ENCODE data around the gene MFAP4. TPM values are rescaled to one million over a fixed set of nuclear protein-coding genes. Genes with fewer than 3 reads are reported as not detected.

Gene MFAP4
- total and polyA plus RNA-seq, 3 experiments from 2014 or later, result not detected

DNA sequence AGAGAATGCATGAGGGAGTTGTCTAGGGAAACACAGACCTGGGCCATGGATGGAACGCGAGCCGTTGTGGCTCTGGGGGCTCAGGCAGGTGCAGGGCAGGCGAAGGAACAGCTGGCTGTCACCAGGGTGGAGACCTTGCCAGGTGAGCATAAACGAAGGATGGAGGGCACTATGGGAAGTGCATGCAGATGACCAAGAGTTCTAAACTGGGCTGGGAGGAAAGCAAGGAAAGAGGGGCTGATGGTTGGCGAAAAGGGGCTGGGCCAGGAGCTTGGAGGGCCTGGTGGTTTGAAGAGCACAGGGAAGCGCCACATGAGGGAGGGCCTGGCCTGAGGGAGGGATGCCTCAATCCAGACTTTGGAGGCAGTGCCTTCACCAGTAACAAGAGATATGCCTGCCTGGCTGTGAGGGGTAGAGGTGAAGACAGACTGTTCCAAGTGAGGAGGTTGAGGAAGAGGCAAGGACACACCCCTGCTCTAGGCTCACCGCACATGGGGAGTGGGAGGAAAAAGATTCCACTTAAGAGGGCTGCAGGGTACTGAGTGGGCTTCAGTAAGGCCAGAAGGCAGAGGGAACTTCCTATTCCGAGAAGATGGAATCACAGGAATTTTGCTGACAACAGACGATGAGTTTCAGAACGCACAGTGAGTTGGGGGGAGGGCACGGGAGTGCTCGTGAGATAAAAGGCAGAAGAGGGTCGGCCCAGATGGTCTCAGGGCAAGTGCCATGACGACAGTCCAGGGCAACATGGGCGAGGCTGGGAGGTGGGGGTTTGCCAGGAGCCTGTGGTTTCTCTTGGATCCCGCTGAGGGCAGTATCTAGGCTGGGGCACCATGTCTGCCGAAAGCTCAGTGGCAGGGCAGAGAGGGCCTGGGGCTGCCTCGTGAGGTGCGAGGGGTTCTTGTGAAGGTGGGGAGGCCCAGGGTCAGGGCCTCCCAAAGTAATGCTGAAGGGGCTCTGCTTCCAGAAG lies 45.1 kb downstream of the MFAP4 start:
- CTCF ChIA-PET, result interaction anchor here (0.9 kb wide), 1 partner anchor 21 kb away, joined by 3 read pairs; the partner anchor contains the start of gene B9D1
- peak overlapping the region in 1 of 7 donors; percentile 9 for H3K4me3 Mint-ChIP-seq
- H3K27me3 Mint-ChIP-seq, result peaks cover 6 to 7% of the 10 kb centered on the region in 2 donors

DNA sequence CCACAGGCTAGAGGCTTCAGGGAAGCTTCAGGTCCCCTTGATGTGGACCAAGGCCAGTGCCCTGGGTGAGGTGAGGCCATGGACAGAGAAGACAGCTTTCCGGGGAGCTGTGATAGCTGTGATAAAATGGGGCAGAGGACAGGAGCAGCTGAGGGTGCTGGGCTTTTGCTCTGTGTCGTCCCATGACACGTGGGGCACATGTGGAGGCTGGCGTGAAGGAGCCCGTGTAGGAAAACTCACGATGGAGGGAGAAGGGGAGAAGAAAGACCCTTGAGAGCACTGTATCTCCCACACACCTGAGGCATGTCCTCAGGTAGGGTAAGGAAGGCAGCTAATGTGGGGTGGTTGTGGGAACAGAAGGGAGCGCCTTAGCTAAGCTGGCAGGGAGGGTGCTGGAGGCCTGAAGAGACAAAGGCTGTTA lies 45.8 kb downstream of the MFAP4 start:
- Histone ChIP-seq H3K4me3 (ENCODE audit: low read length) (no peak overlapping the region), H3K36me3 (ENCODE audit: insufficient read depth, low read length) (no peaks in the 10 kb centered on the region), H3K4me1 (ENCODE audit: insufficient read depth, low read length) (no peaks in the 10 kb centered on the region), H3K27ac (ENCODE audit: low read depth, low read length) (no peak overlapping the region), H3K27me3 (ENCODE audit: insufficient read depth, low read length, poor library complexity, severe bottlenecking) (no peaks in the 10 kb centered on the region), H3K9me3 (ENCODE audit: low read length) (no peaks in the 10 kb centered on the region)
- no peaks in the 10 kb centered on the region for H3K4me1 Mint-ChIP-seq
- CTCF ChIA-PET, result no interaction called here
- DNase-seq, result no peak
- H3K9me3 Mint-ChIP-seq, result no peaks in the 10 kb centered on the region
- POLR2A ChIA-PET, result no interaction called here
- H3K27me3 Mint-ChIP-seq, result peaks cover 7% of the 10 kb centered on the region in 2 donors
- H3K27ac Mint-ChIP-seq, result no peak overlapping the region
- H3K4me3 Mint-ChIP-seq, result no peak overlapping the region
- H3K36me3 Mint-ChIP-seq, result peaks cover 0 to 2% (median 0%) of the 10 kb centered on the region in 3 donors

More for the DNA sequence above, 45.1 kb downstream of the MFAP4 start:
- no peak for DNase-seq
- no peak overlapping the region for H3K27ac ChIP-seq (ENCODE audit: low read depth, low read length)
- H3K4me1 Mint-ChIP-seq, result no peaks in the 10 kb centered on the region
- no peaks in the 10 kb centered on the region for H3K27me3 ChIP-seq (ENCODE audit: insufficient read depth, low read length, poor library complexity, severe bottlenecking)
- H3K9me3 ChIP-seq (ENCODE audit: low read length), result no peaks in the 10 kb centered on the region
- POLR2A ChIA-PET, result no interaction called here
- H3K36me3 ChIP-seq (ENCODE audit: insufficient read depth, low read length), result no peaks in the 10 kb centered on the region
- peaks cover 0 to 2% (median 0%) of the 10 kb centered on the region in 3 donors for H3K36me3 Mint-ChIP-seq
- H3K4me3 ChIP-seq (ENCODE audit: low read length), result no peak overlapping the region
- no peak overlapping the region for H3K27ac Mint-ChIP-seq
- H3K4me1 ChIP-seq (ENCODE audit: insufficient read depth, low read length), result no peaks in the 10 kb centered on the region
- no peaks in the 10 kb centered on the region for H3K9me3 Mint-ChIP-seq

DNA sequence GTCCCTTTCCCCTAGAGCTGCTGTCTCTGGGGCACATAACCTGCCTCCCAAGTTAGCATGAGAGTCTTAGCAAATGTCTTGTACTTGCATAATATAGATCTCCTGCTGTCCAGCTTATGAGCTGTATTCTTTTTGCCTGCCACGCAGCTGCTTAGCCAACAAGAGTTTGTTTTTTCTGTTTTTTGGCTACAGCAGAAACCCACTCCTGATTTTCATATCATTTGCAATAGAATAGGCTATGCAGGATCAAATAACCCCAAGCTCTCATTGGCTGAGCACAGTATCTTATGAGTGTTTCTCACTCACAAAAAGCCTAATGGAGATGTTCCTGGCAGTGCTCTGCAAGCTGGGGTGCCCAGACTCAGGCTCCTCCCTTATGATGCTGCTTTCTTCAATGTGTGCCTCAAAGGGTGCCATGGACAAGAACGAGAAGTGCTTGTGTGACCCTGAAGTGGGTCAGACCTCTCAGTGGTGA lies 47.6 kb downstream of the MFAP4 start:
- H3K4me3 ChIP-seq (ENCODE audit: low read length), result no peak overlapping the region
- peaks cover 0 to 2% (median 0%) of the 10 kb centered on the region in 3 donors for H3K36me3 Mint-ChIP-seq
- no peaks in the 10 kb centered on the region for H3K4me1 Mint-ChIP-seq
- H3K4me3 Mint-ChIP-seq, result no peak overlapping the region
- ChIA-PET CTCF (no interaction called here), POLR2A (interaction anchor here (0.8 kb wide), 1 partner anchor 17 kb away, joined by 4 read pairs; no protein-coding TSS in a partner anchor)
- no peak for DNase-seq
- no peaks in the 10 kb centered on the region for H3K27me3 ChIP-seq (ENCODE audit: insufficient read depth, low read length, poor library complexity, severe bottlenecking)
- no peak overlapping the region for H3K27ac ChIP-seq (ENCODE audit: low read depth, low read length)
- no peaks in the 10 kb centered on the region for H3K9me3 Mint-ChIP-seq
- H3K4me1 ChIP-seq (ENCODE audit: insufficient read depth, low read length), result no peaks in the 10 kb centered on the region
- H3K36me3 ChIP-seq (ENCODE audit: insufficient read depth, low read length), result no peaks in the 10 kb centered on the region
- no peaks in the 10 kb centered on the region for H3K9me3 ChIP-seq (ENCODE audit: low read length)
- H3K27ac Mint-ChIP-seq, result peak overlapping the region in 1 of 8 donors; percentile 4
- H3K27me3 Mint-ChIP-seq, result peaks cover 7 to 12% of the 10 kb centered on the region in 2 donors

DNA sequence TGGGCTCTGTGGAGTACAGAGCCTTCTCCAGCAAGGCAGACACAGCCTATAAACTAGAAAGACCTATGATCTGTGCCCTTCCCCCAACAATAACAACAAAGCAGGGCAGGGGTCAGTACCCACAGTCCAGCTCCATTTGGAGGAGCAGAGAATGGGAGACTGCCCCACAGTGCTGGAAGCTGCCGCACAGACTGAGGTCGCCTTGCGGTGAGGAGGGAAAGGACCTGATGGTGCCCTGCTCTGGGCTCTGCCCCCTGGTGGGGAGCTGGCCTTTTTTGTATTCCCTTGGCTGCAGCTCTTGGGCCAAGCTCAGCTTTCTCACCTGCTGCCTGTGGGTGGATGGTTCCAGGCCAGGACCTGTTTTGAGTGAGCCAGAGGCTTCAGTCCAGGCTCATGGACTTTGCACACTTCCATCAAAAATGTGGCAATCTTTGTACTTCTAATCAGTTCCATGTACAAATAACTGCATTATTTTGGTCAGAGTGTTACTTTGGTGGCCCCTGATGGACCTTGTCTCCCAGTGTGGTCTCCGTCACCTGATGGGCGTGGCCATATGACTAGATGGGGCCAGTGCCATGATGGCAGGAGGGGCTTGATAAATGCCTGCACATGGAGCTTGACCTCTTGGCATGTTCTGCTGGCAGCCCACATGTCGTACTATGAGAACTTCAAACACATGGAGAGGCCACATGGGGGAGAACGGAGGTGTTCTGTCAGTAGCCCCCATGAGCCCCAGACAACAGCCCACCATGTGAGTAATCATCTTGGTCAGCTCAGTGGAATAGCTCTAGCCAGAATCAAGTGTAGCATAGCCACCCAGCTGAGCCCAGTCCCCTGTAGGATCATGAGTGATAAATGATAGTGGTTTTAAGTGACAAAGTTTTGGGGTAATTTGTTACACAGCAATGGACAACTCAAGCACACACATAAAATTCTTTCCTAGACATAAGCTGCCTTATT lies 48.7 kb downstream of the MFAP4 start:
- Mint-ChIP-seq H3K4me3 (no peak overlapping the region), H3K9me3 (no peaks in the 10 kb centered on the region), H3K36me3 (peaks cover 0 to 2% (median 0%) of the 10 kb centered on the region in 3 donors), H3K4me1 (no peaks in the 10 kb centered on the region), H3K27me3 (peaks cover 7 to 12% of the 10 kb centered on the region in 2 donors), H3K27ac (no peak overlapping the region)
- Histone ChIP-seq H3K36me3 (ENCODE audit: insufficient read depth, low read length) (no peaks in the 10 kb centered on the region), H3K9me3 (ENCODE audit: low read length) (no peaks in the 10 kb centered on the region), H3K4me3 (ENCODE audit: low read length) (no peak overlapping the region), H3K27me3 (ENCODE audit: insufficient read depth, low read length, poor library complexity, severe bottlenecking) (no peaks in the 10 kb centered on the region), H3K4me1 (ENCODE audit: insufficient read depth, low read length) (no peaks in the 10 kb centered on the region), H3K27ac (ENCODE audit: low read depth, low read length) (no peak overlapping the region)
- DNase-seq, result peak; percentile 44 to 74 (median 48)
- ChIA-PET POLR2A (interaction anchor here (0.8 kb wide), 1 partner anchor 16 kb away, joined by 4 read pairs; no protein-coding TSS in a partner anchor), CTCF (interaction anchor here (0.6 to 1.7 kb wide), 4 partner anchors 25 to 712 kb away, joined by 3 to 6 read pairs (median 4); partner anchors contain the start of gene B9D1)

DNA sequence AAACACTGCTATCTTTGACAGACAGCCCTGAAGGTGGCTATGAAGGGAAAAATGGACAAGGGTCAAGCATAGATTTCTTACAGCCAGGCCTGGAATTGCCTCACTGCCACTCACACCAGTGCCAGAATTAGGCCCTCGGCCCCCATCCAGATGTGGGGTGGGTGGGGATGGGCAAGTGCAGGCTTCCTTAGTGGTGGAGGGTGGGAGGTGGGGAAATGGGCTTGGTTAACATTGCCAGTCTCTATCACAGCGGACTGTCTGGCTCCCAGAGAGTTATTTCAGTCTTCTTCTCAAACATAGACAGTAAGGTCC lies 49.3 kb downstream of the MFAP4 start:
- Mint-ChIP-seq H3K4me3 (no peak overlapping the region), H3K9me3 (no peaks in the 10 kb centered on the region), H3K4me1 (no peaks in the 10 kb centered on the region), H3K36me3 (peaks cover 0 to 2% (median 0%) of the 10 kb centered on the region in 3 donors), H3K27me3 (peaks cover 7 to 12% of the 10 kb centered on the region in 2 donors), H3K27ac (no peak overlapping the region)
- DNase-seq, result no peak
- ChIA-PET POLR2A (no interaction called here), CTCF (interaction anchor here (1.3 to 1.7 kb wide), 3 partner anchors 25 to 711 kb away, joined by 3 to 6 read pairs (median 4); partner anchors contain the start of gene B9D1)
- H3K9me3 ChIP-seq (ENCODE audit: low read length), result no peaks in the 10 kb centered on the region
- H3K27ac ChIP-seq (ENCODE audit: low read depth, low read length), result no peak overlapping the region
- H3K4me3 ChIP-seq (ENCODE audit: low read length), result no peak overlapping the region
- no peaks in the 10 kb centered on the region for H3K27me3 ChIP-seq (ENCODE audit: insufficient read depth, low read length, poor library complexity, severe bottlenecking)
- no peaks in the 10 kb centered on the region for H3K4me1 ChIP-seq (ENCODE audit: insufficient read depth, low read length)
- H3K36me3 ChIP-seq (ENCODE audit: insufficient read depth, low read length), result no peaks in the 10 kb centered on the region

DNA sequence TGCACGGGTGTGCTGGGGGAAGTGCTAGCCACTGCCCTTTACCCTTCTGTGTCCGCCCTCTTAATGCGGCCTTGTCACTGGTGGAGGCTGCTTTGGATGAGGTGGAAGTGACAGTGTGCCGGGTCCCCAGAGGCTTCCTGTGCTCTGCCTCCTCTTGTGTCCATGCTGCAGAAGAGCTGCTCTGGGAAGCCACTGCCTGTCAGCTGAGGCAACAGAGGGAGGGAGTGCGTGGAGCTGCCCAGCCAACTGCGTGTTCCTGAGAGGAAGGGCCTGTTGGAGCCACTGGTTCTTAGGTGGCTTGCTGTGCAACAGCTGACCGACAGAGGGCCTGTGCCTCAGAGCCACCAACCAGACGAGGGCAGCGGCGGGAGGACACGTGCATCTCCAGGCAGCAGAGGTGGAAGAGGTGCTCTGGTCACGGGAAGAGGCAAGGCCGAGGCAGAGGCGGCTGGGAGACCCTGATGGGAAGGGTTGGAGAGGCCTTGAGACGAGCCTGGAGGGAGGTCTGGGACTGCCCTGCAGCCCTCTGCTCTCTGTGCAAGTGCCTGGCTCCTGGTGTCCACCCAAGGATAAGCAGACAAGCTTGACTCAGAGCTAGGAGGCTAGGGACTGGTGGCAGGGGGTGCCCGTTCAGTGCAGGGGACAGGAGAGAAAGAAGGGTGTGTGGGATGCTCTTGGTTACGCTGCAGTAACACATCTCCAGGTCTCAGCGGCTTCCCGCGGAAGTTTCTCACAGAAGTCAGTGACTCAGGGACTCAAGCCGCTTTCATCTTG lies 49.9 kb downstream of the MFAP4 start:
- no peak for DNase-seq
- no peak overlapping the region for H3K27ac Mint-ChIP-seq

DNA sequence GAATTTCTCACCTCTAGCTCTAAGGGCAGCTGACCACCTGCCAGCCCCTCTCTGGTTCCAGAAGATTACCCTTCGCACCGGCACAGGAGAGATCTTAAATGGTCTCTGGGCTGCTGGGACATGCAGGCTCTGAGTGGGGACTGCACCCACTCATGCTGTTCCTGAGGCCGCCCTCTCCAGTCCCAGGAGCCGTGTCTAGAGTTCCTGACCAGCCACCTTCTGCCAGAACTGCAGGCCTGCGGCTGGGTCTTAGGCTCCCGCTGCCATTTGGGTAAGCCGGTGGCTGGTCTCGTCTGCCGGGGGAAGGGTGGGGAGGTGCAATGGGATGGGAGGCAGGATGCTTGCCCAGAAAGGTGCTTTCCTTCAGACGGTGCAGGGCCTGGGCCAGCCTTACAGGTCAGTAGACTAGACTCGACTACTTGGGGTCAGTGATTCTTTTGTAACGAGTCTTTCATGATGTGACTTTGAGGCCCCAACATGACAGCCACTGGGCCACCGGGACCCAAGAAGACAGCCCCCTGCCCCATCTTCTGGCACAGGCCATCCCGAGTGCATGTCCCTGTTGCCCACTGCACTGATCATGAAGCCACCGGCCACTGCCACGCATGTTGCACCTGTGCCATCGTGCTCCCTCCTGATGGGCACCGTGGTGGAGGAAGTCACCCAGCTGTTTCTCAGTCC lies 50.9 kb downstream of the MFAP4 start:
- Mint-ChIP-seq H3K27me3 (peaks cover 0 to 12% of the 10 kb centered on the region in 2 donors), H3K27ac (no peak overlapping the region), H3K9me3 (no peaks in the 10 kb centered on the region), H3K4me1 (no peaks in the 10 kb centered on the region), H3K4me3 (no peak overlapping the region), H3K36me3 (peaks cover 0 to 2% (median 0%) of the 10 kb centered on the region in 3 donors)
- CTCF ChIA-PET, result interaction anchor here (1.7 kb wide), 1 partner anchor 27 kb away, joined by 6 read pairs; the partner anchor contains the start of gene B9D1
- Histone ChIP-seq H3K27ac (ENCODE audit: low read depth, low read length) (no peak overlapping the region), H3K27me3 (ENCODE audit: insufficient read depth, low read length, poor library complexity, severe bottlenecking) (no peaks in the 10 kb centered on the region), H3K36me3 (ENCODE audit: insufficient read depth, low read length) (no peaks in the 10 kb centered on the region), H3K4me1 (ENCODE audit: insufficient read depth, low read length) (no peaks in the 10 kb centered on the region), H3K4me3 (ENCODE audit: low read length) (no peak overlapping the region), H3K9me3 (ENCODE audit: low read length) (no peaks in the 10 kb centered on the region)
- POLR2A ChIA-PET, result no interaction called here
- no peak for DNase-seq

More for the DNA sequence above, 49.9 kb downstream of the MFAP4 start:
- Histone ChIP-seq H3K9me3 (ENCODE audit: low read length) (no peaks in the 10 kb centered on the region), H3K4me1 (ENCODE audit: insufficient read depth, low read length) (no peaks in the 10 kb centered on the region), H3K27ac (ENCODE audit: low read depth, low read length) (no peak overlapping the region), H3K27me3 (ENCODE audit: insufficient read depth, low read length, poor library complexity, severe bottlenecking) (no peaks in the 10 kb centered on the region), H3K36me3 (ENCODE audit: insufficient read depth, low read length) (no peaks in the 10 kb centered on the region), H3K4me3 (ENCODE audit: low read length) (no peak overlapping the region)
- Mint-ChIP-seq H3K9me3 (no peaks in the 10 kb centered on the region), H3K36me3 (peaks cover 0 to 2% (median 0%) of the 10 kb centered on the region in 3 donors), H3K27me3 (peaks cover 7 to 12% of the 10 kb centered on the region in 2 donors), H3K4me1 (no peaks in the 10 kb centered on the region), H3K4me3 (no peak overlapping the region)
- POLR2A ChIA-PET, result no interaction called here
- CTCF ChIA-PET, result interaction anchor here (1.5 to 1.7 kb wide), 2 partner anchors 26 to 110 kb away, joined by 4 to 6 read pairs; partner anchors contain the start of gene B9D1

Data from CD8-positive, alpha-beta memory T cell (primary cell).